Stimulated activated CD8-positive, alpha-beta memory T cell treated with anti-CD3 and anti-CD28 coated beads, Interleukin-12 subunit alpha, Interleukin-12 subunit beta, amount 100 ng/mL, for 24 hours (primary cell): ENCODE data around the gene KCNA5.

ENCODE experiments used
- DNase-seq: peaks from one replicate; pipeline ENCODE4 v3.0.0-alpha.2; 2020; ENCODE audit errors: extremely low read depth

KCNA5 gene

DNA sequence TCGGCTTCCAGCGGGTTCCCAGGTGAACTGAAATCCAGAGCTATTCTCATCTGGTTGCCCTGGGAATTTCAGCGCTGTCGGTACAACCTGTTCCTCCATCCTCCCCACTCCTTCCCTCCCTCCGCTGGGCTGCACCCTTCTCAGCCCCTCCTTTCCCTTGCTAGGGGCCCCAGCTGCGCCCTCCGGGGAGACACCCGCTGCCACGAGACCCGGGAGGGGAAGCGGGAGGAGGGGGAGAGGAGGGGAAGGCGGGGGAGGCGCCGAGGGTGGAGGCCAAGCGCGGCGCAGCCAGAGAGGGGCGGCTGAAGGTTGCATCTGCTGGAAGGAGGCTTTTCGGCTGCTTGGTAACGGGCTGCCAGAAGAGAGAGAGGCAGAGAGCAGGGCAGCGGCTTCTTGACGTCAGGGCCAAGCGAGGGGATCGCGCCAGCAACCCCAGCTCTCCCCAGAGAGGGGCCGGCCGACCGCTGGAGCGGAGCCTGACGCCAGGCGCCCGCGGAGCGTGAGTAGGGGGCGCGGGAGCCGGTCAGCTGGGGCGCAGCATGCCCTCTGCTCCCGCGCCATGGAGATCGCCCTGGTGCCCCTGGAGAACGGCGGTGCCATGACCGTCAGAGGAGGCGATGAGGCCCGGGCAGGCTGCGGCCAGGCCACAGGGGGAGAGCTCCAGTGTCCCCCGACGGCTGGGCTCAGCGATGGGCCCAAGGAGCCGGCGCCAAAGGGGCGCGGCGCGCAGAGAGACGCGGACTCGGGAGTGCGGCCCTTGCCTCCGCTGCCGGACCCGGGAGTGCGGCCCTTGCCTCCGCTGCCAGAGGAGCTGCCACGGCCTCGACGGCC is at the start of gene KCNA5:
Gene KCNA5 (plus strand): TSS at position 291 of the 831 bp plus-strand sequence. CDS start 269 bp downstream, at position 560.
- DNase-seq: no peak

DNA sequence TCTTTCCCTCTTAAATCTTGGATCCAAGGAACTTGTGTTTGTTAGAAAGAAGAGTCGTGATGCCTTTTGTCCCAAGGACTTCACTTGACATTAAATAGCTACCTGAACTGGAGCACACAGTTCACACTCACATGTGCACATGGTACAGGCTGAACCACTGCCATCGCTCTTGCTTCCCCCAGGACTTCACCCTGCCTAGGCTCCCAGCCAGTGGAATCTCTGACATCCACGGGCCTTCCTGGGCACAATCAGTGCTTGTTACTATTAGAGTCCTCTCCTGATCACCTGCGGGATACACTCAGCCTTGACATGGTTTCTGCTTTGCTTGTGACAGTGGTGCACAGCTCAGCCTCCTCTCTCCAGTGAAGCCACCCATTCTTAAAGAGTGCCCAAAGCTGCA is 49.1 kb upstream of the KCNA5 start:
- DNase-seq: no peak

GRCh38 chr12:4996714-4997113 is 47.0 kb upstream of the KCNA5 start:
- DNase-seq: no peak

DNA sequence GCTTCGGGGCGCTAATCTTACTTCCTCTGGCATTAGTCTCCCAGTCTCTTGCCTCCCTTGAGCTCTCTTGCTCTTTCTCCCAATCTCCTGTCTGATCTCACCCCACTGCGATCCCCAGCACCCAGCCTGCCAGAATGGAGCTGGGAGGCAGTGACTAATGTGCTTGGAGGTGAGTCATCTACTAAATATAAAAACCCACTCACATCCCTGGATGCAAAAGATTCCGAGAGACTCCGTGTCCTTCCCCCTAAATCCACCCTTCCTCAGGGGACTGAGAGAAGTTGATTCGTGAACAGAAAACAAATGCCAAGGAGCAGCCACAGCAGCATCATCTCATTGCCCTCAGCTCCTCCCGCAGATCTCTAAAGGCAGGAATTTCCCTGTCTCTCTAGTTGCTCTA is 45.7 kb upstream of the KCNA5 start:
- DNase-seq: no peak

- no peak for DNase-seq
These were observed 43.5 kb upstream of the KCNA5 start for GRCh38 chr12:5000204-5000603.

DNA sequence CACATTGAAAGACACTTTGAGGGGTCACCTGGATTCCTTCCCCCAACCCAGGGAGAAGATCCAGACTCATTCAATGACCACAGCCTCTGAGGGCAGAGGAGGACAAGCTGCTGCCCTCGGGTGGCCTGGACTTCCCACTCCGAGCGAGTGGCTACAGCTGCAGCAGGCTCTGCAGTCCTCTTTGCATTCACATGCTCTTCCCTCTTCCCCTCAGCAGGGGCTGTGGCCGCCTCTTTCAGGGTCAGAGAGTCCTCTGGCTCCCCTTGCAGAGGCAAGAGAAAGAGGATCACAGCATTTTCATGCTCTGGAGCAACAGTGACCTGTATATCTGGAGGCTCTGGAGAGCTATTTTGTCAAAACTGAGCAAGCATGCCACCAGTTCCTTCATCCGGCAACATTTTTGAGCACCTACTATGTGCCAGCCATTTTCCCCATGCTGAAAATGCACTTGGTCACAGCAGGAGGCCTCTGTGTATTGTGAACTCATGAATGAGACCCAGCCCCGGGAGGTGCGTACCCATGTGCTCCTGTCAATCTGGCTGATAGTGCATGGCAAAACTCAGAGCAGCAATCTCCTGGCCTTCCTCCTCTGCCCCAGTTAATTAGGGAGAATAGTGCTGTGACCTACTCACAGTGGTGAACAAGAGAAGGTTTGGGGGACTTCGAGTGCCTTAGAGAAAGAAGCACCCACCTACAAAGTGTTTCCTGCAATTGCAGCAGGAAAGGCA is 42.9 kb upstream of the KCNA5 start:
- DNase-seq: no peak

DNA sequence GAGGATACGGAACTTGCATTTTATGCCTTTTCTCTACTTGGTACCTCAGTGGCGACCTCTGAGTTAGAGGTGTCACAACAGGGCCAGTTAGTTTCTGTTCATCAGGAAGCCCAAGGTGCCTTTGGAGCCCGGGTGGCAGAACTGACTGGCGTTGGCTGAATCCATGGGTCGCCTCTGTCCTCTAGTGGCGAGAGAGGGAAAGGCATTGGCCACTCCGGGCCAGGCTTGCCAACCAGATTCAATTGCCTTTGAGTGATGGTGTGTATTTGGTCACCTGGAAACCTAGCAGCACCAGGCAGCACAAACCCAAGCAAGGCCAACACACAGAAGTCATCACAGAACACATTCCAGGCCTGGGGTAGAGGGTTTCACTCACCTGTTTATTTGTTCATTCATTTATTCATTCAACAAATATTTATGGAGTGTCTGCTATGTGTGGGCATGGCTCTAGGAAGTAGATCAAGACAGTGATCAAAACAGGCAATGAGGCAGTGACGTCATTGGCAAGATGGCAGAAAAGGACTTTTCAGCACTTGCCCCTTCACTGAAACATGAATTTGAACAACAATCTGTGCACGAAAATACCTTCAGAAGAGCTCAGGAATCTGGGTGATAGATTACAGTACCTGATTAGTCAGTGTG is 40.5 kb upstream of the KCNA5 start:
- peak; percentile 3 for DNase-seq

DNA sequence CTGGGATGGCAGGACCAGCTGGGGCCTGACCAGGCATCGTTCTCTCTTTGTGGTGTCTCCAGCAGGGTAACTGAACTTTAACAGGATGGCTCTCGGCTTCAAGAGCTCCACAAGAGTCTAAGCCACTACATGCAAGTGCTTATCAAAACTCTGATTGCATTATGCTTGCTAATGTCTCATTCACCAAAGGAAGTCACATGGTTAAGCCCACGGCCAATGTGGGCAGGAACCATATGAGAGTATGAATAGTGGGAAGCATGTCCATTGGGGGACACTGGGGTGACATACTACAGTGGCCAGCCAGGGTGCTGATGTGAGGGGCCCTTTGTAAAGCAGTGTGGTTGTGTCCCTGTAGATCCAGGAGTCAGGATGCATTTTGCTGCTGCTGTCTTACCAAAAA is 35.0 kb upstream of the KCNA5 start:
- DNase-seq: no peak

DNA sequence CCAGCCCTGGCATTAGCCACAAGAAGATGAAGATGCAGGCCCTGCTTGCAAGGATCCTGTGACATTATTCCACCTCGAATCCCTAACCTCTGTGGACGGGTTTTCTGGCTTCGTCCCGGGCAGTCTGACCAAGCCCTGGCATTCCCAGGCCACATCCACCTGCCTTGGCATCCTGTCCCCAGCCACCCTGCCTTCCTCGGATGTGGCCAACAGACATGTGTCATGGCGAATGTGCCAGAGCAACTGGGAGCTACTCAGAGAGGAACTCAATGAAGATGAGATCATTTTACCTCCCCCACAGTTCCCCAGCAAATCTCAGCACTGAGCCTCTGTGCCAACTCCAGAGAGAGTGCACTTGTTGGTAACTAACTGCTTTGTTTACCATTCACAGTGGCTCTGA is 33.5 kb upstream of the KCNA5 start:
- no peak for DNase-seq

- no peak for DNase-seq
These were observed 31.3 kb upstream of the KCNA5 start for GRCh38 chr12:5012337-5012736.

- no peak for DNase-seq
These were observed 30.4 kb upstream of the KCNA5 start for GRCh38 chr12:5013266-5013730.

DNA sequence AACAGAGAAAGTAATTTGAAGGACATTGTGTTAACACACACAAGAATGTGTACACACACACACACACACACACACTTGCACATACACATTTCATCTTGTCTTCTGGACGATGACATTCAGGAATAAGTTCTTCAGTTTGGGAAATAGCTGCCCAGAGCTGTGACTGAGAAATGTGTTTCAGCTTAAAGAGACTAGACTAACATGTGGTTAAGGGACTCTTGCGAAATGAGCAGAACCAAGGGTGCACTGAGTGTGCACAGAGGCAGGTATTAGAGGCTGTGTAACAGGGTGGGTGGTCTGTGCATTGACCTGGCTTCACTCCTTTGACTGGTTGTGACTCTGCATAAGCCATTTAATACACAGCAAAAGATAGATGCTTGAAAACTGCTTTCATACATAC is 29.4 kb upstream of the KCNA5 start:
- no peak for DNase-seq

DNA sequence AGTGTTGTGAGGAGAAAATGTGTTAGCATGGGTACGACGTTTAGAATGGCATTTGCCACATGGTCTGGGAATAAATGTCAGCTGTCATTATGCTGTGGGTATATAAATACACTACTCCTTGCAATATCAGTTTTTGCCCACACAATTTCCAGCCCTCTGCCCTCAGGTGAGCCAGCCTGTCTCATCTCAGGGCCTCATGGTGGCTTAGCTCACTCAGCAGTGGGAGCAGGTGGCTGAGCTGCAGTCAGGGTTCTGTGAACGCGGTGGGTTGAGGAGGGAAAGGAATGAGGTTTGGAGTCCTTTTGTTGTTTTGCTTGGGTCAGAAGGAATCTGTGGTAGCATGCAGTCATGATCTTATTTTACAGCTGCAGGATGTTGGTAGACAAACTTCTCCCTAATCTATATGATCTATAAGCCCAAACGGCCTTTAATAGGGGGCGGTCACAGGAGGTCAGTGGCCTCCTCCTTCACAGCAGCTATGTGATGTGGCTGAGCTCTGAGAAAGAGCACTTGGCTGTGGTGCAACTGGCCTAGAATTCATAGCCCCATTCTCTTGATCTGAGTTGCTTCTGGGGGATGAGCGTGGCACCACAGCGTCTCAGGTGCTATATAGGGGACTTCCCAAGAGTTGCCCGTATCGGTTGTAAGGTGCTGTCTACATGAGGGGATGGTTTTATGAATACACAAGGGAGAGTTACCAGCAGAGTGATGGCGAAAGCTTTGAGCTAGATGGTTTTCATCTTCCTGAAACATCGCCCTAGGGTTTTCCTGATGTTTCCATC is 27.8 kb upstream of the KCNA5 start:
- no peak for DNase-seq

- DNase-seq: no peak
These were observed 27.2 kb upstream of the KCNA5 start for GRCh38 chr12:5016526-5016925.

- no peak for DNase-seq
These were observed 25.9 kb upstream of the KCNA5 start for GRCh38 chr12:5017638-5018348.

- no peak for DNase-seq
These were observed 25.0 kb upstream of the KCNA5 start for GRCh38 chr12:5018677-5019076.

DNA sequence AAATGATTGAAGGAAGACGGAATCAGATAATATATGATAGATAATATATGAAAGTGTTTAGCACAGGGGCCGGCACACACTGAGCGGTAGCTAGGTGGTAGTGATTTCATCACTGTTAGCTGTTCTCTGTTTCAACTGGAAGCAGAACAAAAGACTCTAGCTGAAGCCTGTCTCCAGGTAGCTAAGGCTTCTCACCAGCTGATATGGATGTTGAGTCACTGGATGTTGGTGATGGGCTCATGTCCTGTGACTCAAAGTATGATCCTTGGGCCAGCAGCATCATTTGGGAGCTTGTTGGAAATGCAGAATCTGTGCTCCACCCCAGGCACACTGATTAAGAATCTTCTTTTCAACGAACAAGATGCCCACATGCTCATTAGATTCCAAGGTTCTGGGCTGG is 21.7 kb upstream of the KCNA5 start:
- no peak for DNase-seq

DNA sequence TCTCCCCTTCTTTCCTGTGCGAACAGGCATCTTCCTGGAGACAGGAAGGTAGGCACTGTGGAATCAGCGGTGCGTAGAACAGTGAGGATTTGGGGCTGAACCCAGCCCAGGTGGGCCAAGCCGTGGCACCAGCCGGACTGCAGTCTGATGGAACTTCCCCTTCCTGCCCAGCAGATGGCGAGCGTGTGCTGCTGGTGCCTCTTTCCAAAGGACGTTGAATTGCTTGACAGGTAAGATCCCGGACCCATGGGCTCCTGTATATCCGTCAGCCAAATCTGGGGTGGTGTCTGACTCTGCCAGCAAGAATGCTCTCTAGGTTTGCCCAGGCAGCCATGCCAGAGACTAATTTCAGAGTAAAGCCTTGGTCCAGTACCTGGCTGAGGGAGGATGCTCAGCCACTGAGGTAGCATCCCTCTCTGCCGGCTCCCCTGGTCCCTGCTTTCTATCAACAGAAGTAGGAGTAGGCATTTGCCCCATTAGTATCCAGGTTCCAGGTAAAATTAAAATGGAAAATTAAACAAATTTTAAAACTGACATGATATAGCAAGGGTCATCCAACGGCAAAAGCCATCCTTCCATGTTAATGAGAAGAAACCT is 21.1 kb upstream of the KCNA5 start:
- no peak for DNase-seq

DNA sequence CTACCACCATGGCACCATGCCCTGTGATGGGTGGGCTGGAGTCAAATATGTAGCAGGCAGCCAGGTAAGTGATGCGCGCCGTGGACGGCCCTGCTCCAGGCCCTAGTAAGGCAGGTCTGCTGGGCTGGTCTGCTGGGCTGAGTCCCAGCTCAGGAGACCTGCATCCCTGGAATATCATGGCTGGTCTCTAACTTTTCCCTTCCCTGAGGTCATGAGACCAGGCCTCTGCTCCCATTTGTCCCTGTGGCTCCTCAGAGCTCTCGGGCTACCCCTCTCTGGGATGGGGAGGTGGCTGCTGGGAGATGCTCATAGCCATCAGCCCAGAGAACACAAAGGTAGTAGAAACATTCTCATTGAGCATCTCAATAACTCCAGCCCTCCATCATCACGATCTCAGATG is 19.8 kb upstream of the KCNA5 start:
- DNase-seq: no peak

GRCh38 chr12:5026342-5026938 is 17.2 kb upstream of the KCNA5 start:
- no peak for DNase-seq
